Activated CD4-positive, alpha-beta T cell treated with anti-CD3 and anti-CD28 coated beads, Interleukin-2, amount 50 U/mL, for 24 hours (primary cell): Measurements from ENCODE around the gene C15orf62.

Source experiments
- DNase-seq, 2 donors: peaks; one replicate each; pipeline ENCODE4 v3.0.0-alpha.2; 2020; ENCODE audit warnings: low read depth in 1 of 2, low spot score in 1 of 2

The C15orf62 gene

DNA sequence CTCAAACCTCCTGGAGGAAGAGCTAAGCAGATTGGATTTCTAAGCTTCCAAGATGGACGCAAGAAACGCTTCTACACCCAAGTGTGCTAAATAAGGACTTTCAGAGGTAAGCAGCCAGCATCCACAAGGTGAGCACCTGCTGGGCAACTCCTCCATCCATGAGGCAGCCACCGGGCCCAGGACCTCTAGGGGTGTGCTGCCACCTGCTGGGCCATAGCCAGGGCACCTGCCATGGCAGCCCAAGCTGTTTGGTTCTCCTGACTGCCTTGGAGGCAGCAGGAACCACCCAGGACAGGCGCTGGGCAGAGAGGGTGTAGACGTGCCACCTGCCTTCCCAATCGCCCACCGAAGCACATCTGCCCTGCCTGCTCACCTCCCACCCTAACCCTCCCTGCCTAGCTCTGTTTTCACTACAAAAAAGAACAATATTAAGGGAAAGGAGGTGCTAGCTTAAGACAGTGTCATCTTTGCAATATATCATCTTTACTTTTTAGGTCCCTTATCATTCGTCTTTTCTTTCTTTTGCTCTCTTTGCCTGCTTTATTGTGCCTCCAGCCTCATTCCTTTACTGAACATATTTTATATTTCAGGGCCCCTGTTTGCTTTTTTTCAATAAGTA, 12.9 kb downstream of the C15orf62 start:
- DNase-seq: peak; percentile 59 to 77

DNA sequence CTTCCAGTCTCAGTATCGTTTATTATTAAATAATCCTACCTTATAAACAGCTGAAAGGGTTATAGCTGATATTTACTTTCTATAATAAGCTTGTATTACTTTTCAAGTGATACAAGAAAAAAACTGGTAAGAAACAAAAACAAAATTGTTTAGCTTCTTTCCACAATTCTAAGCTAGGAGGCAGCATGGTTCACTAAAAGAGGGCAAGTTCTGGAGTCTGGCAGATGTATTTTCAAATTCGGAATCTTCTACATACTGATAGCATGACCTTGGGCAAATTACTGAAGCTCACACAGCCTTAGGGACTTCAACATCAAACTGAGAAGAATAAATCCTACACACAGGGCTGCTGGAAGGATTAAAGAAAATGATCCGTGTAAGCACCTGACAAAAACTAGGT, 15.4 kb downstream of the C15orf62 start:
- no peak for DNase-seq

DNA sequence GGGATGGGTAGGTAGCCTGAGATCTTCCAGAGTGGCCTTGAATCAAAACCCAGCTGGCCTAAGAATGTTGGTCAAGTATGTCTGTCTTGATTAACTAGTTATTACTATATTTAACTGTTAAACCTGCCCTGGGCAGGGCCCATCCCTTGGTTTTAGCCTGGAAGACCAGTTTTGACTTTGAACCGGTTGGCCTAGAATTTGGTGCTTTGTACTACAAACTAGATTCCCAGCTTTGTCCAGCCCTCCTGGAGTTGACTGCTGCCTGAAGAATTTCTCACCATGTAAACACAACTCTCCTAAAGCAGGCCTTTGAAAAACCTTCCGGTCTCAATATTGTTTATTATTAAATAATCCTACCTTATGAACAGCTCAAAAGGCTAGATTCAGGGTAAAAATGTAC, 16.0 kb downstream of the C15orf62 start:
- DNase-seq: no peak

DNA sequence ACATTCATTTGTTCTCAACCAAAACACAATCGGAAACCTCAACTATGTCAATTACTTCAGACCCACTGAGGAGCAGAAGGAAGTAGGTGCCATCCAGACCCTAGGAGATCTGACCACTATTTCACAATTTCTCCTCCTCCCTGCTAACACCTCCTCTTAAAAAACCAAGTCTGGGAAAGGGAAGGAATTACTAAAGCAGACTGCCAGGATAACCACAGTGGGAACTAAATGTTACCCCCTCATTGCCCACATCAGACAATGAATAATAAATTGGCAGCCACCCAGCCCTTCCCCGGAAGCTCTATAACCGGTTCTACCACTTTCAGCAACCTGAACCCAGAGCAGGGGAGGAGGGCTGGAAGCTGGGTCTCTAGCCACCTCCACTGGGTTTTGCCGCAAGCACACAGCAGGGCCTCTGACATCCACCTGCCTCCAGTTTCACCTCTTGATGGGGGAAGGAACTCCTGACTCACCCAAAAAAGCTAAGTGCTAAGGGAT, 17.6 kb downstream of the C15orf62 start:
- DNase-seq: peak in 1 of 2 donors; percentile 69

DNA sequence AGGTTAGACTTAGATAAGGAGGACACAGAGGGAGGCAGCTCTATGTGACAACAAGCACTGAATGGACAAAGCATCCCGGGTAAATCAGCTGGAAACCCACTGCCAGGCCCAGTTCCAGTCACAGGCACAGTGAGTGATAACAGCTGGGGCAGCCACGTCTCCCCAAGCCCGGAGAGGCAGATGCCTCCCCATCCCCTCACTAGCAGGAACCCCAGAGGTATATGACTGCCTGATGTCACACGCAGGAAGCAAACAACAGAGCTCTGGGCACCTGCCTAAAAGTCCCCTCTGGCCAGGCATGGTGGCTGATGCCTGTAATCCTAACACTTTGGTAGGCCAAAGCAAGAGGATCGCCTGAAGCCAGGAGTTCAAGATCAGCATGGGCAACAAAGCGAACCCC, 18.2 kb downstream of the C15orf62 start:
- no peak for DNase-seq

DNA sequence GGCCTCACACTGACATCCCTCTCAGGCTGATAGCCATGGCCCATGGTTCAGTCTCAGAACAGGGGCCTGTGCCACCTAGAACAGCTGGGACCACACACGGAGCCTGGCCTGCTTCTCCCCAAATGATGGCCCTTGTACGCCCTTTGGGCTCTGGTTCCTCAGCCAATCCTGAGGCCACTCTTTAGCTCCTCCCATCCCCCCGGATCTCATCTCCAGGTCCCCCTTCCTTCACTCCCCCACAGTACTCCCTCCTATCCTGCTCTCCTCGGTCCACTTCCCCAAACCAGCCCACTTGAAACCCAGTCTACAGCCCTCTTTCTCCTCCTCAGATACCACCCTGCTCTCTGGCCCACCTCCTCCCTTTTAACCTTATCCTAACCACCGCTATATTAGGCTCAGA, 19.3 kb downstream of the C15orf62 start:
- DNase-seq: no peak

DNA sequence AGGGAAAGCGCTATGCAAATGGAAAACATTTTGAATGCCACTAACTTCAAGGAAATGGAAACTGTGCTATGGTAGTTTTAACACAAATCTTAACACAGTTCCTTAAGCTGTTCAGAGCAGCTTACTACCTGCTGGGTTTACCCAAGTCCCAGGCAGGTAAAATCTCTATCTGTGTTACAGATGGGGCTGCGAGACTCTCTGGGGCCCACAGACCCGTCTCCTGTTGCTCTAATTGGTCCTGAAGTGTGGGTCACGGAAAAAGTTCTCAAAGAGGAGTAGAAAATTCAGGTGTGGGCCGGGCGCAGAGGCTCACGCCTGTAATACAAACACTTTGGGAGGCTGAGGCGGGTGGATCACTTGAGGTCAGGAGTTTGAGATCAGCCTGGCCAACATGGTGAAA, 20.2 kb downstream of the C15orf62 start:
- no peak for DNase-seq

DNA sequence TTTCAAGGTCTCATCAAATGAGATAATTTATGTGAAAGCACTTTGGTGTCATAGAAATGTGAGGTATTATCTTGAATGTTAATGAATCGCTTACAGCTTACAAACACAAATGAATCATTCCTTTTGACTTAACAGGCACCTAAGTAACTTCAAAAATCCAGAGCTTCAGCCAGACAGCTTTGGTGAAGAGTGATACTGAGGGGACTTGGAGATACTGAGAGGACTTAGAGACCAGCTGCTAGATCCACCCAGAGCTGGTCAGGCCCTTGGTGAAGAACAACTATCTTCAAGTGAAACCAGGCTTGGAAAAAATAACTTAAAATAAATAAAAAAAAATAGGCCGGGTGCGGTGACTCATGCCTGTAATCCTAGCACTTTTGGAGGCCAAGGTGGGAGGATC, 20.9 kb downstream of the C15orf62 start:
- no peak for DNase-seq

DNA sequence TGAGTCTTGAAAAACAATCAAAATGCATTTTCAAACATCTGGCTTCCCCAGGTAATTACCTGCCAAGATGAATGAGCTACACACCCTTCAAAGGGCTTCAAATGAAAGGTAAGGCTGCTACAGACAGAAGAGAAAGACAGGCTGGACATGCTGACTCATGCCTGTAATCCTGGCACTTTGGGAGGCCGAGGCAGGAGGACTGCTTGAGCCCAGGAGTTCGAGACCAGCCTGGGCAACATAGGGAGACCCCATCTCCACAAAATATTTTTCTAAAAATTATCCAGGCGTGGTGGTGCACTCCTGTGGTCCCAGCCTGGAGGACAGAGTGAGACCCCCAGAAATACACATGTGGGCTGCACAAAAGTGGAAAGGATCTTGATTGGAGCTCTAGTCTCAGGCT, 22.6 kb downstream of the C15orf62 start:
- DNase-seq: no peak

DNA sequence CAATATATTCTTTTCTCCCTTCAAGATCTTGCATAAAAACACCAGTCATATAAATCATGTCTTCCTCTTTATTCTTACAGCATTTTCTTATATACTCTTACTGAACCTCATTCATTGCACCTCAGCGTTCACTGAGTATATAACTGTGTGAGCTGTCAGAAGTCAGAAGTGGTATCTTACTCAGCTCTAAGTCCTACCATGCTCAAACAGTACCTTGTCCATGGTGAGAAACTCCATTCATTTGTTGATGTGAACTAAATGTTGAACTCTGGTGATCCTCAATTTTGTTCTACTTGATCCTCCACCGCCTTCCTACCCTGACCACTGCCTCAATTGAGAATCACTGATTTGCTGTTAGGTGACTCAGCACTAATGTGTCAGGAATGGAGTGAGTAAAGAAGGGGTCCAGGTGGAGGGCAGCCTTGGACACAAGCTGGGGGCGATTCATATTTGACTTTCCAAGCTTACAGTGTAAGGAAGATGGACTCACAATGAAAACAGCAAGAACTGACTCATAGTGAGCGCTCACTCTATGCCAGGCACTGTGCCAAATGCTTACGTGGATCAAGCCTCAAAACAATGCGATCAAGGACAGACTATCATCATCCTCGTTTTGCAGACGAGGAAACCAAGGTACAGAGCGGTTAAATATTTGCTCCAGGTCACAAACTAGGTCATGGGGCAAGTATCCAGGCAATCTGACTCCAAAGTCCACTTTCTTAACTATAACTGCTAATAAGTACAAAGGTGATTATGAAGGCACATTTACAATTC, 23.6 kb downstream of the C15orf62 start:
- no peak for DNase-seq

DNA sequence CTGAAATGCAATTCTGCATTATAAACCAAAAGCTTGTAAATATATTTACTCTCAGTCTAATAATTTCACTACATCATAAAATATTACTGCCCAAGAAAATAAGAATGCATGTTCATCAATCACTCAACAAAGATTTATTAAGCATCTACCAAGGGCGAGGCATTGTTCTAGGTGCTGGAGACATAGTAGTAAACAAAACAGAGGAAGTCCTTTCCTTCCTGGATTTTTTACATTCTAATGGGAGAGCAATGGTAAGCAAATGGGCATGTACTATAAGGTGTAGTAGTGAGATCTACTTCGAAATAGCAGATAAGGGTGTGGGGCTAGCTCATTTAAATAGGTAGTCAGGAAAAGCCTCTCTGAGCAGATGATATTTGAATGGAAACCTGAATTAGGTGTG, 26.3 kb downstream of the C15orf62 start:
- DNase-seq: no peak

DNA sequence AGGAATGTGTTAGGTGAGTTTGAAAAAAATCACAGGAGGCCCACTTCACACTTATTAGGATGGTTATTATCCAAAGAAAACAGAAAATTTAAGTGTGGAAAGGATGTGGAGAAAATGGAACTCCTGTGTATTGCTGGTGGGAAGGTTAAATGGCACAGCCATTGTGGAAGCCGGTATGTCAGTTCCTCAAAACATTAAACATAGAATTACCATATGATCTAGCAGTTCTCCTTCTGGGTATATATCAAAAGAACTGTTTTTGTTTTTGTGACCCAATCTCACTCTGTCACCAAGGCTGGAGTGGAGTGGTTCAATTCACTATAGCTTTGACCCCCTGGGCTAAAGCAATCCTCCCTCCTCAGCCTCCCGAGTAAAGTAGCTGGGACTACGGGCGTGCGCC, 26.7 kb downstream of the C15orf62 start:
- no peak for DNase-seq

DNA sequence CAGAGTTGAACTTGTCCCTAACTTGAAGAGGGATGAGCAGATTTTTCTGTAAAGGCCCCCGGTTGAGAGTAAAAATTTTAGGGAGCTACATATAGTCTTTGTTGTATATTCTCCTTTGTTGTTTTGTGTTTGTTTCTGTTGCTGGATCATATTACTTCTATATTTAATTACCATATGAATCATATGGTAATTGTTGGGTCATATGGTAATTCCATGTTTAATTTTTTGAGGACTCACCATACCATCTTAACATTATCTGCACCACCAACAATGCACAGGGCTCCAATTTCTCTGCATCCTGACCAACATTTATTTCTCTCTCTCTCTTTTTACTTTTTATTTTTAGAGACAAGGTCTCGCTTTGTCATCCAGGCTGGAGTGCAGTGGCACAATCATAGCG, 29.7 kb downstream of the C15orf62 start:
- DNase-seq: no peak

DNA sequence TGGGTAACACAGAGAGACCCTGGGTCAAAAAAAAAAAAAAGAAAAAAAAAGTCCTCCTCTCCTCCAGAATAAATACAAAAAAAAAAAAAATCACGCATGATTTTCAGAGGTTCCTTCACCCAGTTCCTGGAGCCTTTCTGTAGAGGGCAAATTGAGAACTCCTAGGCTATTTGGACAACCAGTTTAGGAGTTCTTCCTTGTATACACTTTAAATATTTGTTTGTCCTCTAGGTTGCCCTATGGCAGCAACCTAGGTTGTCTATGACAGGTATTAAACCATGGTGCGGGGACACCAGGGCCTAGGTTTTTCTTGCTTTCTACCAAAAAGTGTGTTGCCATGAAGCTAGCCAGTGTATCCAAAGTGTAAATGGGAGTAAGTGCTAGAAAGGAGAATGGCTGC, 33.3 kb downstream of the C15orf62 start:
- no peak for DNase-seq

DNA sequence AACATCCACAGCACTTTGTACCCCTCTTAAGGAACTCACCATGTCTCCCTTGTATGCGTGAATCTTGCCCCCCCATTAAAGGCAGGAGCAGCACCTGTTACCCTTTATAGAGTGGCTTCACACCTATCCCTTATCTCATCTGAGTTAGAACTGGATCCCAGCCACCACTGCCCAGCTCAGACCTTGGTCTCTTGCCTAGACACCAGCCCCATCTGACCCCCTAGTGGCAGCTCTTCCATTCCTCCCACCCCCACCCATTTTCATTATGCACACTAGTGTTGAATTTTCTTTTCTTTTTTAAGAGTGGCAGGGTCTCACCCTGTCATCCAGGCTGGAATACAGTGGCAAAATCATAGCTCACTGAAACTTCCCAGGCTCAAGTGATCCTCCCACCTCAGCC, 33.9 kb downstream of the C15orf62 start:
- DNase-seq: no peak

DNA sequence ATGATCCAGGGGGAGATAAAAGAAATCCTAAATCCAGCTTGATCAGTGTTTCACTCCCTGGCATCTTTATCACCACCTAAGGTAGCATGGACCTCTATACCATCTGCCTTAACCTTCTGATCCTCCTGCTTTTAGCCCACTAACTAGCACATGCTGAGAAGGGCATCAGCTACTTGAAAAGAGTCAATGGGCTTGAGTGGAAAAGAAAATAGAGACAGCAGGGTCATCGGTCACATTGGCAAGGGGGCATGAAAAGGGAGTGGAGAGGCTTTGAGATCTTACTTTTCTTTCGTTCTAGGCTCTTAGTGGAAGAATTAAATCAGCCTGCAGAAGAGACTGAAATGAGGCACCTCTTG, 36.9 kb downstream of the C15orf62 start:
- DNase-seq: no peak

DNA sequence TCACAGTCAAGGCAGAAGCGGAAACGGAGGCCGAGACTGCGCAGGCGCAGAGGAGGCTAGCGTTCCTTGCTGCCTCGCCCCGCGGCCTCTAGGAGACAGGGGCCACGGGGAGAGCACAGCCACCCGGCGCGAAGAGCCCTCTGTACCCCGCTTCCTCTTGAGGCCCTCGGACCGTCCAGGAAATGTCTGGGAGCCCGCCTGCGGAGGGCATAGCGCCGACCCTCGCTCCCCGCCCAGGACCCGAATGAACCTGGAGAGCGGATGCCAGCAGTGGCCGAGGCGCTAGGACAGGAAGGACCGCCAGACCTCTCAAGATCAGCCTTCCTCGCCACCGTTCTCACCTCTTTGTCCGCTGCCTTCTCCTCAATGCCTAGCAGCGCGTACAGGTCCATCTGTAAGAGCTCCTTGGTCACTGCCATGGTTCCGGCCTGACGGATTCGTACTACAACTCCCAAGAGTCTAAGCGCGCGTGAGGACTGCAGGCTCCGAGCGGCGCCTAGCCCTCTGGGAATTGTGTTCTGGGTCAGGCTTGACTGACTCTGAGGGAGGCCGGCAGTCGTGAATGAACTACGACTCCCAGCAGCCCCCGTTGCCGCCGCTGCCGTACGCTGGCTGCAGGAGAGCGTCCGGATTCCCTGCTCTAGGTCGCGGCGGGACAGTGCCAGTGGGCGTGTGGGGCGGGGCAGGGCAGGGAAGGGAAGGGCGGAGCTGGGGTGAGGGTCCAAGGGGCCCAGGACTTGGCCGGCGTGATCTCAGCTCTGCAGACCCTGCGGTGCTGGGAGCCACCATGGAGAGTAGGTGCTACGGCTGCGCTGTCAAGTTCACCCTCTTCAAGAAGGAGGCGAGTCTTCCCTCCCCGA, 37.5 kb downstream of the C15orf62 start, which contains the start of the genes DNAJC17 and ZFYVE19:
TSS of gene DNAJC17 (minus strand) at position 446 of the 860 bp plus-strand sequence. CDS start at position 419, 27 bp downstream.
TSS of gene ZFYVE19 (plus strand) at position 62 of the 860 bp plus-strand sequence. CDS start at position 563, 501 bp downstream.
- DNase-seq: peak; percentile 92 to 94

DNA sequence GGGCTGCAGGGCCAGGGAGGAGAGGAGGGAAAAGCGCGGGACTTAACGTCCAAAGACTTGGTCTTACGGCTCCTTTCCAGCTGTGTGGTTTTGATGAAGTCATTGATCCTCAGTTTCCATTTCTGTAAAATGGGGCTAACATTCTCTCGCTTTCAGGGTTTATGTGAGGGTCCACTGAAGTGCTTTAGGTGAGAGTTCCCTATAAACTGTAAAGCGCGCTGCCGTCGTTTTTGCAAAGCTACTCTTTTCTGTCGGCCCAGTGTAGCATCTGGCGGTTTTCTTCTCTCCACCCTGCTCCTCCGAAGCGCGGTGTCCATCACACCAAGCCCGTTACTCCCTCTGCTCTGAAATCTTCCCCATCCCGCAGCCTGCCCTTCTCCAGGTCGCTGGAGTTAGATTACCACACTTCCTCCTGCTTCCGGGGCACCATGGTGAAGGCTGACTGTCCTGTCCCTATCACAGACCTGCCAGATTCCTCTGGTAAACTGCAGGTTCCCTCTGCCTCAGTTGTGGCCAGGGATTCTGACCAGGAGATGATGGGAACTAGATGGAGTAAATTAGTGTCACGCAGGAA, 38.2 kb downstream of the C15orf62 start:
- DNase-seq: no peak

DNA sequence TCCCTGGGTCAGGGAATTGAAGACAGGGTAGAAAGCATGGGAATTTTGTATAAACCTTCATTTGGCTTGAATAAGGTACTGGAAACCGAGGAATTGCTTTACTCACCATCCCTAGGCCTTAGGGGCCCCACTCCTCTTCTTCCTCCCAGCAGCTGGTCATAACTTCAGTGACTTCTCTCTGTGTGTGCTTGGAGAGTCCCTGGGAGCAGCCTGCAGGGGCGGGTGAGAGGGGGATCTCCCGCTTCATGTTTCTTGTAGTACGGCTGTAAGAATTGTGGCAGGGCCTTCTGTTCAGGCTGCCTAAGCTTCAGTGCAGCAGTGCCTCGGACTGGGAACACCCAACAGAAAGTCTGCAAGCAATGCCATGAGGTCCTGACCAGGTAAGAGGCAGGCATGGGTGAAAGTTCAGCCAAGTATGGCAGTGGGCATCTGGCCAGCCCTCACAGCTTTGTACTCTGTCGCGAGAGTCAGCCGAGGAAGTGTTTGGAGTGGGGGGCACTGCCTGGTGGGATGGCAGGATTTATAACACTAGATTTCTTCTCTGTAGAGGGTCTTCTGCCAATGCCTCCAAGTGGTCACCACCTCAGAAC, 39.2 kb downstream of the C15orf62 start:
- no peak for DNase-seq

DNA sequence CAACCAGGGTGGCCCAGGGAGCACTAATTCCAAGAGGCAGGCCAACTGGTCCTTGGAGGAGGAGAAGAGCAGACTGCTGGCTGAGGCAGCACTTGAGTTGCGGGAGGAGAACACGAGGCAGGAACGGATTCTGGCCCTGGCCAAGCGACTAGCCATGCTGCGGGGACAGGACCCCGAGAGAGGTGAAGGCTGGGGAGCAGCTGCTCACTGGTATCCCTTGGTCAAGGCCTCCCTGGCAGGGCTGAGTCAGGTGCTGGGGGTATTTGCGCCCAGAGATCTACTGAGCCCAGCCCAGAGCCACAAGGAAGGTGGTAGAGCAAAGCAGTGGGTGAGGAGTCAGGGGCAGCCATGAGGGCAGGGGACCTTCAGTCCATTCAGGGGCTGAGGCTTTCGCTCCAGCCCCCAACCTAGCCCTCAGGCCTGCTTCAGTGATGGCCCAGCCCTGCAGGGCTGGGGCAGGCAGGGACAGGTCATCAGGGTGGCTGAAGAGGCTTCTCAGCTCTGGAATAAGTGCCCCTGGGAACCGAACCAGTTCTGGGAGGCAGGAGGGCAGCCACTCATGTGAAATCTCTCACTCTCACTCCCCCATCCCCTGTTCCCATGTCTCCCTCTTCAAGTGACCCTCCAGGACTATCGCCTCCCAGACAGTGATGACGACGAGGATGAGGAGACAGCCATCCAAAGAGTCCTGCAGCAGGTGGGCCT, 43.1 kb downstream of the C15orf62 start:
- no peak for DNase-seq
